ENCODE results near the gene MFGE8. TPM values are rescaled to one million over a fixed set of nuclear protein-coding genes. Genes with fewer than 3 reads are reported as not detected.

MFGE8 gene
- total and polyA plus RNA-seq, 9 donors: 65.2 to 162 (median 117) TPM

DNA sequence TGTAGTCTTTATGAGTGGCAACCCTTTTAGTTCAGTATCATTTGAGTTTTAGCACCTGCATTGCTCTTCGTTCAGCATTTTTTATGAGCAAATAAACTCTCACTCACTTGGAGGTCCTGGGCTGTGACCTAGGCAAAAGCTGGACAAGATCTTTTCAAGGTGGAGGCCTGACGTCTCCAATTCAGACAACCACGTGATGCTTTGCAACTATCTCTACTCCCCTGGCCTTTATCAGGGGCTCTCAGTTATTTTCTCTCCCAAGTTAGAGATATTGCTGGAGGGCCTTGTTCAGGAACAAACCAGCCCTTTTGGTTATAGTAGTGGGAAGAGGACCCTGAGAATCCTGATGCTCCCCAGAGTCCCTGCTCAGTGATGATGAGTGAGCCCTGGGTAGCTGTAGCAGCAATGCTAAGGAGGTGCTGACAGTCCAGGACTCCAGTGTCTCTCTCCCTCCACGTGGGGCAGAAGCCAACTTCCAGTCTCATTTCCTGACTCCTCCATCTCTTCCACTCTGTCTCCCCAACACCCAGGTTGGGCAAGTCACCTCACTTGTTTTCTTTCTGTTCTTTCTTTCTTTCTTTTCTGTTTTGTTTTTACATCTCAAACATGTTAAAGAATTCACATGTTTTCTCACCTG, 48.2 kb downstream of the MFGE8 start:
- WGBS (ENCODE audit: insufficient coverage): 40% methylated on average over 2 of the region's 4 CpGs
- H3K4me1 ChIP-seq (ENCODE audit: control insufficient read depth, insufficient read depth, low read length): no peaks in the 10 kb centered on the region
- no peaks in the 10 kb centered on the region for H3K9me3 ChIP-seq (replicated peaks; ENCODE audit: control insufficient read depth, low read depth, low read length)
- no peaks in the 10 kb centered on the region for H3K27me3 ChIP-seq (ENCODE audit: control insufficient read depth, insufficient read depth, low read length)
- H3K27ac ChIP-seq (ENCODE audit: low read length): no peak overlapping the region
- no peaks in the 10 kb centered on the region for H3K36me3 ChIP-seq (ENCODE audit: control insufficient read depth, insufficient read depth, low read length)
- DNase-seq: no peak
- H3K4me3 ChIP-seq (ENCODE audit: low read length): no peak overlapping the region

DNA sequence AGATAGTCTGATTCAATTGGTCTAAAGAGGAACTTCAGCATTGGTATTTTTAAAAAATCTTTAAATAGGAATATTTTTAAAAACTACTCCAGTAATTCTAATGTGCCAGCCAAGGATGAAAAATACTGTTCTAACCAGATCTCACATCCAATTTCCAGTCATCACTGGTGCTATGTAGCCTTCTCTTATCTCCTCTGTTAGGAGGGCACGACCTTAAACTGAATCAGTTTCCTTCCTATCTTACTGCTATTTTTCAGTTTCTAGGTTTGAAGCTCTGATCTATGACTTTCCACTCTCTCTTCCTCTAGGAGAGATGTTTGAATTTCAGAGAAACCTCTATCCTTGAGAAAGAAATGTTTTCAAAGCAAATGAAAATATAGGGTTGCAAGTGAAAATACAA, 49.8 kb downstream of the MFGE8 start:
- H3K27ac ChIP-seq (ENCODE audit: low read length): no peak overlapping the region
- WGBS (ENCODE audit: insufficient coverage): no CpG with 5 or more reads among the region's 1 CpG
- no peaks in the 10 kb centered on the region for H3K4me1 ChIP-seq (ENCODE audit: control insufficient read depth, insufficient read depth, low read length)
- H3K36me3 ChIP-seq (ENCODE audit: control insufficient read depth, insufficient read depth, low read length): no peaks in the 10 kb centered on the region
- DNase-seq: no peak
- no peaks in the 10 kb centered on the region for H3K9me3 ChIP-seq (replicated peaks; ENCODE audit: control insufficient read depth, low read depth, low read length)
- H3K27me3 ChIP-seq (ENCODE audit: control insufficient read depth, insufficient read depth, low read length): no peaks in the 10 kb centered on the region
- no peak overlapping the region for H3K4me3 ChIP-seq (ENCODE audit: low read length)

DNA sequence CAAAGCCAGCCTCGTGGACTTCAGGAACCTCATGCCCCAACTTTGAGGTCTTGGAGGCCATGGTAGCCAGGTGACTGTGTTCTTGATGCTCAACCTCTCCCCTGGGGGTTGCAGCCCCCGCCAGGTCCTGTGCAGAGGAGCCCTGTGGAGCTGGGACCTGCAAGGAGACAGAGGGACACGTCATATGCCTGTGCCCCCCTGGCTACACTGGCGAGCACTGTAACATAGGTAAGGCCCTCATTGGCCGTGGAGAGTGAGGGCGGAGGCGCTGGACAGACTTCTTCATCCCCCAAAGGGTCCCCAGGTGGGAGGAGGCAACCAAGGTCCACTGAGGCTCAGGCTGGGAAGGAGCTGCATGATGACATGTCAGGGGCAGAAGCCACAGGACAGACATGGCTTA, 53.0 kb downstream of the MFGE8 start:
- DNase-seq: no peak
- no peaks in the 10 kb centered on the region for H3K4me1 ChIP-seq (ENCODE audit: control insufficient read depth, insufficient read depth, low read length)
- WGBS (ENCODE audit: insufficient coverage): 74% methylated on average over 4 of the region's 7 CpGs
- no peak overlapping the region for H3K27ac ChIP-seq (ENCODE audit: low read length)
- no peaks in the 10 kb centered on the region for H3K36me3 ChIP-seq (ENCODE audit: control insufficient read depth, insufficient read depth, low read length)
- no peaks in the 10 kb centered on the region for H3K9me3 ChIP-seq (replicated peaks; ENCODE audit: control insufficient read depth, low read depth, low read length)
- H3K27me3 ChIP-seq (ENCODE audit: control insufficient read depth, insufficient read depth, low read length): no peaks in the 10 kb centered on the region
- no peak overlapping the region for H3K4me3 ChIP-seq (ENCODE audit: low read length)

- Histone ChIP-seq H3K4me3 (ENCODE audit: low read length) (no peak overlapping the region), H3K36me3 (ENCODE audit: control insufficient read depth, insufficient read depth, low read length) (no peaks in the 10 kb centered on the region), H3K9me3 (replicated peaks; ENCODE audit: control insufficient read depth, low read depth, low read length) (no peaks in the 10 kb centered on the region), H3K27me3 (ENCODE audit: control insufficient read depth, insufficient read depth, low read length) (no peaks in the 10 kb centered on the region), H3K27ac (ENCODE audit: low read length) (no peak overlapping the region), H3K4me1 (ENCODE audit: control insufficient read depth, insufficient read depth, low read length) (no peaks in the 10 kb centered on the region)
- no peak for DNase-seq
- WGBS (ENCODE audit: insufficient coverage): 73% methylated on average over 5 of the region's 7 CpGs
These were observed 53.6 kb downstream of the MFGE8 start for GRCh38 chr15:88859550-88859949.

DNA sequence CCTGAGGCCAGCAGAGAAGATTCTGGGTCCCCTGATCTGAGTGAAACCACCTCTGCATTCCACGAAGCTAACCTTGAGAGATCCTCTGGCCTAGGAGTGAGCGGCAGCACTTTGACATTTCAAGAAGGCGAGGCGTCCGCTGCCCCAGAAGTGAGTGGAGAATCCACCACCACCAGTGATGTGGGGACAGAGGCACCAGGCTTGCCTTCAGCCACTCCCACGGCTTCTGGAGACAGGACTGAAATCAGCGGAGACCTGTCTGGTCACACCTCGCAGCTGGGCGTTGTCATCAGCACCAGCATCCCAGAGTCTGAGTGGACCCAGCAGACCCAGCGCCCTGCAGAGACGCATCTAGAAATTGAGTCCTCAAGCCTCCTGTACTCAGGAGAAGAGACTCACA, 54.2 kb downstream of the MFGE8 start:
- Histone ChIP-seq H3K27ac (ENCODE audit: low read length) (no peak overlapping the region), H3K4me1 (ENCODE audit: control insufficient read depth, insufficient read depth, low read length) (no peaks in the 10 kb centered on the region), H3K9me3 (replicated peaks; ENCODE audit: control insufficient read depth, low read depth, low read length) (no peaks in the 10 kb centered on the region), H3K4me3 (ENCODE audit: low read length) (no peak overlapping the region), H3K27me3 (ENCODE audit: control insufficient read depth, insufficient read depth, low read length) (no peaks in the 10 kb centered on the region), H3K36me3 (ENCODE audit: control insufficient read depth, insufficient read depth, low read length) (no peaks in the 10 kb centered on the region)
- 87% methylated on average over 11 of the region's 11 CpGs for WGBS (ENCODE audit: insufficient coverage)
- DNase-seq: no peak

- H3K27ac ChIP-seq (ENCODE audit: low read length): no peak overlapping the region
- no peaks in the 10 kb centered on the region for H3K36me3 ChIP-seq (ENCODE audit: control insufficient read depth, insufficient read depth, low read length)
- no peak for DNase-seq
- H3K9me3 ChIP-seq (replicated peaks; ENCODE audit: control insufficient read depth, low read depth, low read length): no peaks in the 10 kb centered on the region
- H3K4me3 ChIP-seq (ENCODE audit: low read length): no peak overlapping the region
- H3K27me3 ChIP-seq (ENCODE audit: control insufficient read depth, insufficient read depth, low read length): no peaks in the 10 kb centered on the region
- H3K4me1 ChIP-seq (ENCODE audit: control insufficient read depth, insufficient read depth, low read length): no peaks in the 10 kb centered on the region
These were observed 60.7 kb downstream of the MFGE8 start for GRCh38 chr15:88852476-88852875.

DNA sequence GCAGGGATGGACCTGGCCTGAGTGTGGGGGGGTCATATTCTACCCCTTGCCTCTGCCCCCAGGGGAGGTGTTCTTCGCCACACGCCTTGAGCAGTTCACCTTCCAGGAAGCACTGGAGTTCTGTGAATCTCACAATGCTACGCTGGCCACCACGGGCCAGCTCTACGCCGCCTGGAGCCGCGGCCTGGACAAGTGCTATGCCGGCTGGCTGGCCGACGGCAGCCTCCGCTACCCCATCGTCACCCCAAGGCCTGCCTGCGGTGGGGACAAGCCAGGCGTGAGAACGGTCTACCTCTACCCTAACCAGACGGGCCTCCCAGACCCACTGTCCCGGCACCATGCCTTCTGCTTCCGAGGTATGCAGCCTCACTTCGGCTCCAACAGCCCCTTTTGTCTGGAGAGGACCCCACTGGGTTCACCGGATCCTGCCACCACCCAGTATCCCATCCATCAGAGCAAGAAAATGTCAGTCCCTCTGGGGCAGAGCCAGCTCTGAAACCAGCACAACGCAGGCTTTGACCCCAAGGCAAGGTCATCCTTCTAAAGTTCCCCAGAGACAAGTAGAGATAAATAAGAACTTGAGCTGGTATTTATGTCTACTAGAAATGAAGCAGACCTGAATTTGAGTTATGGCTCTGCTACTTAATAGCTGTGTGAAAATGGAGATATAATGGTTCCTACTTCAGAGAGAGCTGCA, 63.7 kb downstream of the MFGE8 start:
- DNase-seq: no peak
- Histone ChIP-seq H3K27ac (ENCODE audit: low read length) (no peak overlapping the region), H3K4me1 (ENCODE audit: control insufficient read depth, insufficient read depth, low read length) (no peaks in the 10 kb centered on the region), H3K27me3 (ENCODE audit: control insufficient read depth, insufficient read depth, low read length) (no peaks in the 10 kb centered on the region), H3K36me3 (ENCODE audit: control insufficient read depth, insufficient read depth, low read length) (no peaks in the 10 kb centered on the region), H3K4me3 (ENCODE audit: low read length) (no peak overlapping the region), H3K9me3 (replicated peaks; ENCODE audit: control insufficient read depth, low read depth, low read length) (no peaks in the 10 kb centered on the region)
- WGBS (ENCODE audit: insufficient coverage): 88% methylated on average over 21 of the region's 22 CpGs

Other genes with a start within 250 kb of the MFGE8 start
- 27.8 TPM for gene ACAN, start 109.9 kb downstream of the MFGE8 start, total RNA-seq
- 10 to 100 TPM in 4 of 8 donors, 1 to 10 TPM in 4; 2.9 to 52.6 (median 12.2) TPM for gene ACAN, start 109.9 kb downstream of the MFGE8 start, polyA plus RNA-seq (ENCODE audit: insufficient read depth in 1 of 8, insufficient read length in 8 of 8, low replicate concordance in 1 of 8)
- gene HAPLN3, start 17.8 kb downstream of the MFGE8 start, total RNA-seq: 11.9 TPM
- 10 to 100 TPM in 4 of 8 donors, 1 to 10 TPM in 4; 6.2 to 23.5 (median 9.4) TPM for gene HAPLN3, start 17.8 kb downstream of the MFGE8 start, polyA plus RNA-seq (ENCODE audit: insufficient read depth in 1 of 8, insufficient read length in 8 of 8, low replicate concordance in 1 of 8)
- gene ABHD2, start 175.1 kb upstream of the MFGE8 start, total RNA-seq: 15.2 TPM
- 10 to 100 TPM; 15.7 to 29.6 (median 20.7) TPM for gene ABHD2, start 175.1 kb upstream of the MFGE8 start, polyA plus RNA-seq (ENCODE audit: insufficient read depth in 1 of 8, insufficient read length in 8 of 8, low replicate concordance in 1 of 8)